Esophagus squamous epithelium (tissue), 4 donors: ENCODE measurements around the gene FMN2.

Experiments
- POLR2A ChIP-seq, 4 donors: fragments of 450-650 bp; IDR thresholded peaks; one replicate each; pipeline ENCODE4 v1.6.1; 2017; ENCODE audit warnings: antibody characterized with exemption in 4 of 4, mild to moderate bottlenecking in 4 of 4, moderate library complexity in 3 of 4
- TF ChIP-seq, protein P1 (sequence below), 6 experiments: fragments of 450-650 bp in 4 of 6; fragments of 200-600 bp in 2 of 6; sonication (generic) in 2 of 6; IDR thresholded peaks; one replicate each; pipeline ENCODE4 v1.5.1; 2016 to 2019; ENCODE audit warnings: antibody characterized with exemption in 6 of 6, mild to moderate bottlenecking in 4 of 6, moderate library complexity in 4 of 6

DNA sequence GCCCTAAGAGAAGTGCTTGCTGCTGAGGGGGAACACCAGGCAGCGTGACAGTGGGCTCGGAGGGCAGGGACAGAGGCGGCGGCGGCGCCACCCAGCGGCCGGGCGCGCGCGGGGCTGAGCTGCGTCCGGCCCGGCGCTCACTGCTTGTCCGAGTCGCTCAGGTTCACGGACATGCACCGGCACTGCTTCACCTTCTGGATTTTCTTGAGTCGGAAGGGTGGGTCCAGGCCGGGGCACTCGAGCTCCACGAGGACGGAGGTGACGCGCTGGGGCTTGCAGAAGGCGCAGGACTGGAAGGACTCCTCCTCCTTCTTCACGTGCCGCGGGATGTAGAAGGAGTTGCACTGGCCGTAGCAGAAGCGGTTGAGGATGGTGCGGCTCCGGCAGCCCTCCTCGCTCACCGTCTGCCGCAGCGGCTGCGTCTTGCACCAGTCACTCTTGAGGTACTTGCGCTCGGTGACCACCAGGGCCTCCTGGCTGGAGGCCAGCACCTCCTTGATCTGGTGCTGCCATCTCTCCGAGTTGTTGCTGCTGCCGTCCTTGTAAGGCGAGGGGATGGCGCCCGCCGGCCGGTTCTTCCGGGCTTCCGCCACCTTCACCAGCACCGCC, 401.3 kb downstream of the FMN2 start:
- TF ChIP-seq, protein P1, sequence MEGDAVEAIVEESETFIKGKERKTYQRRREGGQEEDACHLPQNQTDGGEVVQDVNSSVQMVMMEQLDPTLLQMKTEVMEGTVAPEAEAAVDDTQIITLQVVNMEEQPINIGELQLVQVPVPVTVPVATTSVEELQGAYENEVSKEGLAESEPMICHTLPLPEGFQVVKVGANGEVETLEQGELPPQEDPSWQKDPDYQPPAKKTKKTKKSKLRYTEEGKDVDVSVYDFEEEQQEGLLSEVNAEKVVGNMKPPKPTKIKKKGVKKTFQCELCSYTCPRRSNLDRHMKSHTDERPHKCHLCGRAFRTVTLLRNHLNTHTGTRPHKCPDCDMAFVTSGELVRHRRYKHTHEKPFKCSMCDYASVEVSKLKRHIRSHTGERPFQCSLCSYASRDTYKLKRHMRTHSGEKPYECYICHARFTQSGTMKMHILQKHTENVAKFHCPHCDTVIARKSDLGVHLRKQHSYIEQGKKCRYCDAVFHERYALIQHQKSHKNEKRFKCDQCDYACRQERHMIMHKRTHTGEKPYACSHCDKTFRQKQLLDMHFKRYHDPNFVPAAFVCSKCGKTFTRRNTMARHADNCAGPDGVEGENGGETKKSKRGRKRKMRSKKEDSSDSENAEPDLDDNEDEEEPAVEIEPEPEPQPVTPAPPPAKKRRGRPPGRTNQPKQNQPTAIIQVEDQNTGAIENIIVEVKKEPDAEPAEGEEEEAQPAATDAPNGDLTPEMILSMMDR (IDR thresholded peaks at IDR 0.05), result no peak
- TF ChIP-seq POLR2A (IDR thresholded peaks at IDR 0.05), result no peak
